ENCODE results near the gene WDR48. TPM values are rescaled to one million over a fixed set of nuclear protein-coding genes. Genes with fewer than 3 reads are reported as not detected.
"Not testable (repeated sequence)": the region's sequence is repeated elsewhere in the genome, so short reads cannot be mapped to it uniquely, and the experiment has no call there.

WDR48 gene
- total RNA-seq, 3 donors from 2014 or later = 33.0 to 46.8 (median 37.5) TPM

GRCh38 chr3:39052583-39052982 is 767 bp downstream of the WDR48 start:
- intact Hi-C loops (cut with DNase I, micrococcal nuclease) = no loop called here
- H3K4me3 ChIP-seq = peak overlapping the region; percentile 99
- H3K9me3 ChIP-seq = no peaks in the 10 kb centered on the region
- H3K36me3 ChIP-seq (ENCODE audit: low read depth) = no peaks in the 10 kb centered on the region
- ATAC-seq (no peak), DNase-seq (peak in 1 of 3 donors; percentile 27)
- H3K4me1 ChIP-seq (ENCODE audit: low read depth) = peaks cover 15% of the 10 kb centered on the region
- no peak for TF ChIP-seq CTCF (IDR thresholded peaks at IDR 0.05)

- Histone ChIP-seq H3K9me3 (no peaks in the 10 kb centered on the region), H3K36me3 (ENCODE audit: low read depth) (no peaks in the 10 kb centered on the region), H3K4me3 (no peak overlapping the region), H3K4me1 (ENCODE audit: low read depth) (peaks cover 15% of the 10 kb centered on the region)
- intact Hi-C loops (cut with DNase I, micrococcal nuclease) = no loop called here
- DNase-seq = no peak
- ATAC-seq = no peak
- TF ChIP-seq CTCF (IDR thresholded peaks at IDR 0.05) = no peak
Measured at GRCh38 chr3:39053696-39054095, 1.9 kb downstream of the WDR48 start.

- no peak for ATAC-seq
Measured at GRCh38 chr3:39056151-39056550, 4.3 kb downstream of the WDR48 start.

GRCh38 chr3:39061228-39061627 is 9.4 kb downstream of the WDR48 start:
- H3K4me1 ChIP-seq (ENCODE audit: low read depth); intact Hi-C loops (cut with DNase I, micrococcal nuclease): not testable (repeated sequence)

More at GRCh38 chr3:39056151-39056550, 4.3 kb downstream of the WDR48 start:
- no peak overlapping the region for H3K4me3 ChIP-seq
- H3K4me1 ChIP-seq (ENCODE audit: low read depth) = peaks cover 15% of the 10 kb centered on the region
- intact Hi-C loops (cut with DNase I, micrococcal nuclease) = no loop called here
- no peaks in the 10 kb centered on the region for H3K36me3 ChIP-seq (ENCODE audit: low read depth)
- H3K9me3 ChIP-seq = no peaks in the 10 kb centered on the region
- no peak for DNase-seq
- no peak for TF ChIP-seq CTCF (IDR thresholded peaks at IDR 0.05)

GRCh38 chr3:39062180-39062579 is 10.4 kb downstream of the WDR48 start:
- Histone ChIP-seq H3K4me3 (no peak overlapping the region), H3K4me1 (ENCODE audit: low read depth) (peaks cover 6% of the 10 kb centered on the region), H3K36me3 (ENCODE audit: low read depth) (no peaks in the 10 kb centered on the region), H3K9me3 (no peaks in the 10 kb centered on the region)
- no peak for TF ChIP-seq CTCF (IDR thresholded peaks at IDR 0.05)
- peak in 1 of 3 donors; percentile 71 for DNase-seq
- intact Hi-C loops (cut with DNase I, micrococcal nuclease) = no loop called here
- ATAC-seq = peak; percentile 58

More at GRCh38 chr3:39061228-39061627, 9.4 kb downstream of the WDR48 start:
- H3K4me3 ChIP-seq; H3K9me3 ChIP-seq; H3K36me3 ChIP-seq (ENCODE audit: low read depth); ATAC-seq; DNase-seq: not testable (repeated sequence)

GRCh38 chr3:39063143-39063542 is 11.3 kb downstream of the WDR48 start:
- TF ChIP-seq CTCF (IDR thresholded peaks at IDR 0.05) = no peak
- ATAC-seq = no peak
- Histone ChIP-seq H3K4me3 (no peak overlapping the region), H3K9me3 (no peaks in the 10 kb centered on the region), H3K4me1 (ENCODE audit: low read depth) (peaks cover 6% of the 10 kb centered on the region), H3K36me3 (ENCODE audit: low read depth) (no peaks in the 10 kb centered on the region)
- intact Hi-C loops (cut with DNase I, micrococcal nuclease) = no loop called here
- DNase-seq = no peak

Data from mucosa of descending colon (tissue), 3 donors.